SIG-M5 treated with dmso at 0.1 percent for 504 hours (cell line): Measurements from ENCODE around the gene ZSWIM3.
"Not testable (repeated sequence)": the region's sequence is repeated elsewhere in the genome, so short reads cannot be mapped to it uniquely, and the experiment has no call there.

ENCODE experiments used
- DNase-seq: peaks from one replicate; lab custom pipeline; 2025; ENCODE audit not compliant: unreplicated experiment; lab: John Stamatoyannopoulos, UW

Gene ZSWIM3

DNA sequence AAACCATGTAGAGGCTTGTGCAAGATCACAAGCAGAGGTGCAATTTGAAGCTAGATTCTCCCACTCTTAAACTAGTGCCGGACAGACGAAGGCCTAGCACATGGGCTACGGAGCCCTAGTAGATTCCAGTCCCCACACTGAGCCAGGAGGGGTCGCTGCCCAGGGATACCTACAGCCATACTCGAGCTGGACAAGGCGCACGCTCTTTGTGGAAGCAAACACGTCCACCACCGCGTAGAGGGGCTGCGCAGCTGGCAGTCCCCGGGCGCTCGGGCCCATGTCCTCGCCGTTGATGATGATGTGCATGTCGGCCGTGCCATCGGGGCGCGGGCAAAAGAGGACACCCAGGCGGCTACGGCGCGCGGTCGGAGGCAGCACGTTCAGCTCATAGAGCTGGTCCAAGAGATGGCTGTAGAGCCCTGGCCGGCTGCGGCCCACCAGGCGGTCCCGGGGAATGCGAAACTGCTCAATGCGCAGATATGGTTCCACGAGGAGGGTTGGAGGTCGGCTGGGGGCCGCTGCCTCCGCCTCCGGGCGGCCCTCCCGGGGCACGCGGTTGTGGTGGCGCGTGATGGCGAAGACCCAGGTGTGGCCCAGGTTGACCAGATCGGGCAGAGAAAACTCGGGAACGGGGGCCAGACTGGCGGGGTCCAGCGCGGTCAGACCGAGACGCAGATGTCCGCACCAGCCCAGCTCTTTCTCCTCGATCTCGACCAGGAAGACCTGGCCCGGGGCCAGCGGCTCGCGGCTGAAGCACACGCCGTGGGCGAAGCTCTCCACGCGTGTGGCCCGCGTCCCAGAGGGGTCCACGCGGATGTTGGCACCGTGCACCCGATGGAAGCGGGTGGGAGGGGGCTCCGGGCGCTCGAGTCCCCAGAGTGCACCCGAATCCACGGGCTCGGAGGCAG lies 32.9 kb downstream of the ZSWIM3 start:
- no peak for DNase-seq

DNA sequence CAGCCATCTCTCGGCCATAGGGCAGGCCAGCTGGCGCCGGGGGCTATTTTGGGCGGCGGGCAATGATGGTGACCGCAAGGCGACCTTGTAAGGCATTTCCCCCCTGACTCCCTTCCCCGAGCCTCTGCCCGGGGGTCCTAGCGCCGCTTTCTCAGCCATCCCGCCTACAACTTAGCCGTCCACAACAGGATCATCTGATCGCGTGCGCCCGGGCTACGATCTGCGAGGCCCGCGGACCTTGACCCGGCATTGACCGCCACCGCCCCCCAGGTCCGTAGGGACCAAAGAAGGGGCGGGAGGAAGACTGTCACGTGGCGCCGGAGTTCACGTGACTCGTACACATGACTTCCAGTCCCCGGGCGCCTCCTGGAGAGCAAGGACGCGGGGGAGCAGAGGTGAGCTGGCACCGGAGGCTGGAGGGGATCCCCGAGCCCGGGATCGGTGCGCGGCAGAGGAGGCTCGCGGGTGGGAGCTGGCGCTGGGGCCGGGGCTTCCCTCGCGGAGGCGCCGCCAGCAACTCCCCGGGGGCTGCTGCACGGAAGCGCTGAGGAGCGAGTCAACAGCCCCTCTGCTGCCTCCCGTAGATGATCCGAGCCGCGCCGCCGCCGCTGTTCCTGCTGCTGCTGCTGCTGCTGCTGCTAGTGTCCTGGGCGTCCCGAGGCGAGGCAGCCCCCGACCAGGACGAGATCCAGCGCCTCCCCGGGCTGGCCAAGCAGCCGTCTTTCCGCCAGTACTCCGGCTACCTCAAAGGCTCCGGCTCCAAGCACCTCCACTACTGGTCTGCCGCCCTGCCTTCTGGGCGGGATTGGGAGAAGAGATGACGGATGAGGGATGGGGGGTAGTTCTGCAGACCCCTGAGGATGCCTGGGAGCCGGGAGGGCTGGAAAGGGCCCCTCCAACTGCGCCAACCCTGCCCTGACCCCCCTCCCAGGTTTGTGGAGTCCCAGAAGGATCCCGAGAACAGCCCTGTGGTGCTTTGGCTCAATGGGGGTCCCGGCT lies 33.9 kb downstream of the ZSWIM3 start, which contains the start of the genes CTSA and NEURL2:
CTSA (plus strand) TSS at position 351 of the 999 bp plus-strand sequence; CDS start at position 585, 234 bp downstream.
NEURL2 (minus strand) TSS at position 224 of the 999 bp plus-strand sequence; CDS start at position 7, 217 bp downstream.
- peak; percentile 82 for DNase-seq

DNA sequence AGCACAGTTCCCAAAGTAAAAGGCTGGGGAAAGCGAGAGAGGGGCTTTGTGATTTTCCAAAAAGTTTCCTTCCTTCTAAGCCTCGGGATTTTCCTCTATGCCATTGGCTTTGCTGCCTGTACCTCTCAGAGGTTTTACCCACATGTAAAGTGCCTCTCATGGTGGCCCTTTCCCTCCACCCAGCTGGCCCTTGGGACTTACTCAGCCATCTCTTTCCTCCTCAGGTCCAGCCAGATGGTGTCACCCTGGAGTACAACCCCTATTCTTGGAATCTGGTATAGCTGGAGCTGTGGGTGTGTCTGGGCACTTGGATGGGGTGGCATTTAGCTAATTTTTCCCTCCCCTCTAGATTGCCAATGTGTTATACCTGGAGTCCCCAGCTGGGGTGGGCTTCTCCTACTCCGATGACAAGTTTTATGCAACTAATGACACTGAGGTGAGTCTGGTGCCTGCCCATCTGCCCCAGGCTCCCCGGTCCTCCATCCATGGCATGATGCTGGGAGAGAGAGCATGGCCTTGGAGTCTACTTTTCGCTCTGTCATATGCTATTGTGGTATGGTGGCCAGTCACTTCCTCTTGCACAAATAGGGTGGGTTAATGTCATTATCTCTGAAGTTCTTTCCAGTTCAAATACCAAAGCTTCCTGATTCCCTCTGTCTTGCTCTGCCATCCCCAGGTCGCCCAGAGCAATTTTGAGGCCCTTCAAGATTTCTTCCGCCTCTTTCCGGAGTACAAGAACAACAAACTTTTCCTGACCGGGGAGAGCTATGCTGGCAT lies 34.8 kb downstream of the ZSWIM3 start:
- DNase-seq: no peak

DNA sequence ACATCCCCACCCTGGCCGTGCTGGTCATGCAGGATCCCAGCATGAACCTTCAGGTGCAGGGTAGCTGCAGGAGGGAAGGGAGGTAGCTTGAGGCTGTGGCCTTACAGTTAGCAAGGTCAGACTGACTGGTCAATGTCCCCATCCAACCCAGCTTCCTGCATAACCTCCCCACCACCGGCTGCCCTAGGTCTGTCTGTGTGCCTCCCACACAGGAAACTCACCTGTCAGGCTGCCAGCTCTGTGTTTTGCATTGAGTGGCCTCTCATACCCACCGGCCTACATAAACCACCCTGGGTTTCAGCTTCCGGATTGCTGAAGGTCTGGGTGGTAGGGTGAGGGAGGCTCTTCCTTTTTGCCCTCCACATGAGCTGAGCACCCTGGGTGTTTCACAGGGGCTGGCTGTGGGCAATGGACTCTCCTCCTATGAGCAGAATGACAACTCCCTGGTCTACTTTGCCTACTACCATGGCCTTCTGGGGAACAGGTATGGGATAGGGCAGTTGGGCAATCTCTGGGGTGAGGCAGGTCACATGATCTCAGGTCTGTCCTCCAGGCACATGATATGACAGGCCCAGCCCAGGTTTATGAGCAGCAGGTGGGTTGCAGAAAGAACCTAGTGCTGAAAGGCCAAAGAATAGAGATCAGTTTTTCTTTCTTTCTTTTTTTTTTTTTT lies 35.5 kb downstream of the ZSWIM3 start:
- DNase-seq: no peak

DNA sequence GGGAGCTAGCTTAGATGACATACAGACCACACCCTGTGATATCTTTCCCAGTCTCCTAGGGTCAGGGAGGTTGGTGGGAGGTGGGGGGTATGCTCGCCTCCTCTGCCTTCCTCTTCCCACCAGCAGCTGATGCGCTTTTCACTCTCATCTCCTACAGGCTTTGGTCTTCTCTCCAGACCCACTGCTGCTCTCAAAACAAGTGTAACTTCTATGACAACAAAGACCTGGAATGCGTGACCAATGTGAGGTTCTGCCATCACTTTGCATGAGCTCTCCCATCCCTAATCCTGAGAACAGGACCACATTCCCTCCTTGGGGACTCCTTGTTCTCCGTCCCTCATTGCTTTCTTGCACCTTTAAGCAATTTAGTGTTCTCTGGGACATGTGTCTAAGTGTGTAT lies 36.4 kb downstream of the ZSWIM3 start:
- DNase-seq: no peak

DNA sequence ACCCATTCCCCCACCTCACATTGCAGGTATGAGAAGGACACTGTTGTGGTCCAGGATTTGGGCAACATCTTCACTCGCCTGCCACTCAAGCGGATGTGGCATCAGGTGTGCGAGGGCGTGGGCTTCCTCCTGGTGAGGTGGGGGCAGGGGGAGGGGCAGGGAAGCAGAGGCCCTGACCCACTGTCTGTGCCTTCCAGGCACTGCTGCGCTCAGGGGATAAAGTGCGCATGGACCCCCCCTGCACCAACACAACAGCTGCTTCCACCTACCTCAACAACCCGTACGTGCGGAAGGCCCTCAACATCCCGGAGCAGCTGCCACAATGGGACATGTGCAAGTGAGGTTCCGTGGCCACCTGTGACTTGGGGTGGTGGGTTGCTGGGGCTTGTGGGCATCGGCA lies 37.4 kb downstream of the ZSWIM3 start:
- no peak for DNase-seq

DNA sequence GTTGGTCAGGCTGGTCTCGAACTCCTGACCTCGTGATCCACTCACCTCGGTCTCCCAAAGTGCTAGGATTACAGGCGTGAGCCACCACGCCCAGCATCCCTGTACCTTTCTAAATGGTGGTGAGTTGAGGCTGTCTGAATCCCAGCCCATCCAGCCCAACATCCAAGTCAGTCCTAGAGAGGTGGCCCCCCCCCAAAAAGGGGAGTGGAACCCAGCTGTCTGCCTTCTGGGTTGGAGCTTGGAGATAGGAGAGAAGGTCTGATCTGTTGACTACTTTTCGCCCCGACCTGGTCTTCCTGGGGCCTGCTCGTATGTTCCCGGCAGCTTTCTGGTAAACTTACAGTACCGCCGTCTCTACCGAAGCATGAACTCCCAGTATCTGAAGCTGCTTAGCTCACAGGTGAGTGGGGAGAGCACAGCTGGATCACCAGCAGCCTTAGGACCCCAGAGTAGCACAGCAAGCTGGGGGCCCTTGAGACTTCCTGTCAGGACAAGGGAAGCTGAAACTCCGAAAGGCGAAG lies 39.3 kb downstream of the ZSWIM3 start:
- DNase-seq: no peak

DNA sequence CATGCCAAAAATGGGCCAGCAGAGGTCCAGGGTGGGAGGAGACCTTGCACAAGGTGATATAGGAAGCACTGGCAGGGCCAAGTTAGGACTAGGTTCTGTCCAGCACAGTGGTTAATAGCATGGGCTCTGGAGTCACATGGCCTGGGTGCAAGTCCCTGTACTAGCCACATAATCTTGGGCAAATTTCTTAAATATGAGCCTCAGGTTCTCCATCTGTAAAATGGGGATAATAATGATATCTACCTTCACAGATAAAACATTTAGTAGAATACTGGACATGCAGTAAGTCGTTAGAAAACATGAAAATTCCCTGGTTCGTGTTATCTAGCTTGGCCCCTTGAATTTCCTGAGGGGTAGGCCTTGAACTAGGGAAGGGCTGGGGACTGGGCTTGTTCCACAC lies 39.9 kb downstream of the ZSWIM3 start:
- DNase-seq: no peak

DNA sequence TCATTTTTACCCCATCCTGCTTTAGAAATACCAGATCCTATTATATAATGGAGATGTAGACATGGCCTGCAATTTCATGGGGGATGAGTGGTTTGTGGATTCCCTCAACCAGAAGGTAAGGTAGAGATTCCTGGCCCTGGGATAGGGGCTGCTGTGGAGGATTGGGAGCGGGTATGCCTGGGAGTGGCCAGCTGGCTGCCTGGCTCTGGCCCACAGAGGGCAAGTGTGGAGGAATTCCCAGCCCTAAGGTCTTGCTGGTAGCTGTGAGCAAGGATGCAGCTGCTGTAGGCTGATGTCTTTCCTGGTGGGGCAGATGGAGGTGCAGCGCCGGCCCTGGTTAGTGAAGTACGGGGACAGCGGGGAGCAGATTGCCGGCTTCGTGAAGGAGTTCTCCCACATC lies 40.3 kb downstream of the ZSWIM3 start:
- DNase-seq: no peak

DNA sequence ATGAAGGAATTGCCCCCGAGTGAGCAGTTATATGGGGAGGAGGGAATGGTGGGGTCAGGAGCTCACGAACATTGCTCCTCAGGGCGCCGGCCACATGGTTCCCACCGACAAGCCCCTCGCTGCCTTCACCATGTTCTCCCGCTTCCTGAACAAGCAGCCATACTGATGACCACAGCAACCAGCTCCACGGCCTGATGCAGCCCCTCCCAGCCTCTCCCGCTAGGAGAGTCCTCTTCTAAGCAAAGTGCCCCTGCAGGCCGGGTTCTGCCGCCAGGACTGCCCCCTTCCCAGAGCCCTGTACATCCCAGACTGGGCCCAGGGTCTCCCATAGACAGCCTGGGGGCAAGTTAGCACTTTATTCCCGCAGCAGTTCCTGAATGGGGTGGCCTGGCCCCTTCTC lies 40.9 kb downstream of the ZSWIM3 start:
- DNase-seq: no peak

DNA sequence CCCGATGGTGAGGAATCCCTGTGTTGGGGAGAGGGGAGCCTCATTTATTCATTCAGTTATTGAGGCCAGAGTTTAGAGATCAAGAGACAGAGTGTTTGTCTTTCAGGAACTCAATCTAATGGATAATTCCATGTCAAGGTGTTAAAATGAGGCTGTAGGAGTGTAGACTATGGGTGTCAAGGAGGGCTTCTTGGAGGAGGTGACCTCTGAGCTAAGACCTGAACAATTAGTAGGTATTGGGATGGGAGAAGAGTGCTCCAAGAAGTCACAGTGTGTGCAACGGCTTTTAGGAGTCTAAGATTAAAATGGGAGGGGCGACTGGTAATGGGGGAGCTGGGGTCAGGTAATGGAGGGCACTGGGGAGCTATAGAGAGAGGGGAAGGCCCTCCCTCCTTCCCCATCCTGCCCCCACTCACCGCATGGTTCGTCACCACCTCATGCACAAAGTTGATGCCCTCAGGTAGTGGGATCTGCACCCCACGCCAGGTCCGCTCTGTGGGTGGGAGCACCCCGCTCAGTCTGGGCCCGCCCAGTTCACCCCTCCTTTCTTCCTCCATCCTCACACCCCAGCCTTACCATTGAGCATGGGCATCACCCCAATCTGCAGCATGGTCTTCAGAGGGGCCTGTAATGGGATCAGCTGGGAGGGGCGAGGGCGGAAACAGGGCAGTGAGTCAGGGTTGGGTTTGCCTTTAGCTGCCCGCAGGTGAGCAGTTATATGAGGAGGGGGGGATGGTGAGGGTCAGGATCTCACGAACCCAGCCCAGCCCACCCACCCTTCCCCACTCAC lies 41.8 kb downstream of the ZSWIM3 start:
- DNase-seq: no peak

DNA sequence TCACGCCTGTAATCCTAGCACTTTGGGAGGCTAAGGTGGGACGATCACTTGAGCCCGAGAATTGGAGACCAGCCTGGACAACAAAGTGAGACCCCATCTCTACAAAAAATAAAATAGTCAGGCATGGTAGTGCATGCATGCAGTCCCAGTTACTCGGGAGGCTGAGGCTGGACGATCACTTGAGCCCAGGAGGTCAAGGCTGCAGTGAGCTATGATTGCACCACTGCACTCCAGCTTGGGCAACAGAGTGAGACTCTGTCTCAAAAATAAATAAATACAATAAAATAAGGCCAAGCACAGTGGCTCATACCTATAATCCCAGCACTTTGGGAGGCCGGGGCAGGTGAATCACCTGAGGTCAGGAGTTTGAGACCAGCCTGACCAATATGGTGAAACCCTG lies 43.9 kb downstream of the ZSWIM3 start:
- not testable (repeated sequence) for DNase-seq

DNA sequence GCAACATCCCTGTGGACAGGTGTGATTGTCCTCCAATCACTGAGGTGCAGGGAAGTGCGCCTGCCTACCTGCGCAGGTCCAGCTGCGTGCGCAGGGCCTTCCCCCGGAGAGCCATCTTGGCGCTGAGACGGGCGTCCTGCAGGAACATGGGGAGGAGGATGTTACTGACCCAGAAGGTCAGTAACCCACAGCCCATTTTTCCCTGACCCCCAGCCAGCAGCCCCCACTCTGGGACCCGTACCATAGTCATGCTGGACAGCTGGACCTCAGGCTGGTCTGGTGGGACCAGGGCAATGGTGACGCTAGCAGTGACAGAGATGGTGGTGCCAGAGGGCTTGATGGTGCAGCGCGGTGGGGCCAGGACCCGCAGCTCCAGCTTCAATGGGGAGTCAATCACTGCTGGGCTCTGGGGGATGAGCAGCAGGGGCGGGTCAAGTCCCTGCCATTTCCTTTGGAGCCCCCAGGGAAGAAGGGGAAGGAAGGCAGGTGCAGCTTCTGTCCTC lies 44.8 kb downstream of the ZSWIM3 start:
- no peak for DNase-seq

DNA sequence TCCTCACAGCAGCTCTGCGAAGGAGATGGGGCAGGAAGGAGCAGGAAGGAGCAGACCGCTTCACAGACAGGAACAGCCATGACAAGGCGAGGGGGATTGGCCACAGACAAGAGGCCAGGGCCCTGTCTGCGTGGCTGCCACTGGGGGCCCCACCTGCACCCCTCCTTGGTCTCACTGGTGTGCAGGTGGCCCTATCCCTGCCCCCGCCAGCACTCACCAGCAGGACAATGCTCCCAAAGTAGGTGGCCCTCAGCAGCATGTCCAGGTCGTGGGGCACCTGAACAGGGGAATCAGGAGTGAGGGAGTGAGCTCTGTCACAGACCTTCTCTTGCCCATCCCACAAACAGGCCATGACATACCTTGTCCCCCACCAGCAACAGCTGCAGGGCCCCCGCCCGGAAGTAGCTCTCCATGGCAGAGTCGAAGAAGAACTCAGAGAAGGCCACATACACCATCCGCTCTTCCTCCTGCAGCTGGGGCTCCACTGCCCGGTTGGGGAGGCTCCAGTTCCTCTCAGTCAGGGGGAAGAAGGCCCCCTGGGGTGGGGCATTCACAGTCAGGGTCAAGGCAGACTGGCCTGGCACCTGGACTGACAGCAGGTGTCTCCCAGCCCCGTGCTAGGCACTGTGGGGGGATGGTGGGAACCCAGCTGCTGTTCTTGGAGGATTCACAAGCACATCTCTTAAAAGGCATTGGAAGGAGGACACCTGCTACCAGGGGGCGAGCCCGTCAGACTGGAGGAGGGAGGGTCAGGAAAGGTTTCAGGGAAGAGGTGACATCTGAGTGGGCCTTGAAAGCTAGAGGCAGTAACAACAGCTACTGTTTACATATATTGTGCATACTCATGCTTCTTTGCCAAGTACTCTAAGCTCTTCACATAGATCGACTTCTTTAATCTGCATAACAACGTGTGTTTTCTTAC lies 47.4 kb downstream of the ZSWIM3 start:
- no peak for DNase-seq

DNA sequence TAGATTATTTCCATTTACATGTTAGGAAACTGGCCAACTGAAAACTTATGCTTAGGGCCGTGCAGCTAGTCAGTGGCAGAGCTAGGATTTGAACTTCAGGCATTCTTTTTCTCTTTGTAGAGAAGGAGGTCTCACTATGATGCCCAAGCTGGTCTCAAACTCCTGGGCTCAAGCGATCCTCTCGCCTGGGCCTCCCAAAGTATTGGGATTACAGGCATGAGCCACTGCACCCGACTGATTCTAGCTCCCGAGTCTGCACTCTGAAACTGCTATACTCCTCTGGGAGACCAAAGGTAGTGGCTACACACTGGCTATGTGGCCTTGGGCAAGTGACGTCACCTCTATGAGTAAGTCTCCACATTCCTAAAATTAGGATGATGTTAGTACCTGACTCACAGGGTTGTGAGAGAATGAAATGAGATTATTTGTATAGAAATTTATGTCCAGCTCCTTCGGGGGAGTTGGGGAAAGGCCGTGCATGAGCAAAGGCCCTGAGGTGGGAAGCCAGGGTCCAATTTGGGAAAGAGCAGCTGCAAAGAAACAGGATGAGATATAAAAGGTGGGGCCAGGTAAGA lies 48.2 kb downstream of the ZSWIM3 start:
- no peak for DNase-seq

DNA sequence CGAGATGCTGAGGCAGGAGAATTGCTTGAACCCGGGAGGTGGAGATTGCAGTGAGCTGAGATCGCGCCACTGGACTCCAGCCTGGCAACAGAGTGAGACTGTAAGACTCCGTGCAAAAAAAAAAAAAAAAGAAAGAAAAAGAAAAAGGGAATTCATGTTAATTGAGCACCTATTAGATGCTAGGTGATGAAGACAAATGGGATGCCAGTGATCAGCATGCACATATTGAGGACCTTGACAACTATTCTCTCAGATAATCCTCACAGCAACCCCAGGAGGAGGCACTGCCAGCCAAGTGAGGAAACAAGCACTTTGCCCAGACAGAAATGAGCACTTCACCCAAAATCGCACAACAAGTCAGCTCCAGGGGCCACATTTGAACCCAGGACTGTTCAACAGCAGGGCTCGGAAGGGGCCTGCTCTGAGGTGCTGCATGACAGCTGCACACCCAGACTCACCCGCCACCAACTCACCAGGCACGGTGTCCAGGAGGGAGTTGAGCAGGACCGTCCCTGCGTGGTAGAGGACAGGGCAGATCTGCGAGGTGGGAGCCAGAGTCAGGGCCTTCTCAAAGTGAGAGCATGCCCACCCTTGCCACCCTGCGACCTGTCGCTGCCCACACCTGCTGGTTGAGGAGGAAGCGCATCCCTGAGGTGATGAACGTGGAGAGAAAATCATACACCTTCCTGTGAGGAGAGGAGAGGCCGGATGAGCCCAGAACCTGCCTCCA lies 50.0 kb downstream of the ZSWIM3 start:
- no peak for DNase-seq

DNA sequence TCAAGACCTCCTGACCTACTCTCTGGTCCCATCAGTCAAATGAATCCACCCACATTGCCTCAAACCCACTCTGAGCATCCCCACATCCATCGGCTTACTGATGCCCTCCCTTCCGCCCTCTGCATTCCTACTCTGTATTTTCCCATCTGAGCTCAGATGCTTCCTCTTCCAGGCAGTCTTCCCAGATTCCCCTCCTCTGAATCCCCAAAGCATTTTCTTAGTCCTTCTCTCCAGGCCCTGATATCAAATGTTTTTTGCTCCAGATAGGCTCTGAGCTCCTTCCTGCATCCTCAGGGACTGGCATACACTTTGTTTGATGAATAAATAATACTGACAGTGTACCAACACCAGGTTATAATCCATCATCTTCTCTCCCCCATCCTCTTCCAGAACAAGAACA lies 50.7 kb downstream of the ZSWIM3 start:
- DNase-seq: no peak
